Keratinocyte (primary cell): ENCODE measurements around the gene SMCHD1. TPM values are rescaled to one million over a fixed set of nuclear protein-coding genes. Genes with fewer than 3 reads are reported as not detected.
"Not testable (repeated sequence)": the region's sequence is repeated elsewhere in the genome, so short reads cannot be mapped to it uniquely, and the experiment has no call there.

Experiments
- DNase-seq: peaks from one replicate; pipeline ENCODE4 v3.0.0-alpha.2; 2011; ENCODE audit warnings: low read depth, missing footprints, low spot score
- FAIRE-seq: peaks from 2 replicates; lab custom pipeline; 2011; peaks lifted over from hg19 to GRCh38; lab: Jason Lieb, UNC
- H2AFZ ChIP-seq: 2 replicates; pipeline ENCODE4 v1.6.0; 2012; ENCODE audit warnings: low read length, control low read depth, inconsistent platforms; ENCODE audit not compliant: control insufficient read depth
- H3K27ac ChIP-seq: 2 replicates; pipeline ENCODE4 v1.5.1; 2011; ENCODE audit warnings: low read length; ENCODE audit not compliant: control insufficient read depth, insufficient read depth
- H3K27me3 ChIP-seq: 3 replicates; pipeline ENCODE4 v1.6.0; 2011; ENCODE audit warnings: low read length; ENCODE audit not compliant: control insufficient read depth, insufficient read depth; ENCODE audit errors: extremely low read depth
- H3K36me3 ChIP-seq, 2 experiments: 2 replicates in 1 of 2; 3 replicates in 1 of 2; pipeline ENCODE4 v1.5.1; 2011; ENCODE audit warnings: low read length in 2 of 2, mild to moderate bottlenecking in 1 of 2; ENCODE audit not compliant: control insufficient read depth in 2 of 2, insufficient read depth in 2 of 2; ENCODE audit errors: extremely low read depth in 1 of 2
- H3K4me1 ChIP-seq: 3 replicates; pipeline ENCODE4 v1.5.1; 2011; ENCODE audit warnings: low read length; ENCODE audit not compliant: control insufficient read depth, insufficient read depth; ENCODE audit errors: extremely low read depth
- H3K4me2 ChIP-seq: 3 replicates; pipeline ENCODE4 v1.6.0; 2011; ENCODE audit warnings: low read depth, low read length; ENCODE audit not compliant: control insufficient read depth, insufficient read depth; ENCODE audit errors: extremely low read depth
- H3K4me3 ChIP-seq, 3 experiments: fragments of 200-600 bp in 1 of 3; sonication (generic) in 1 of 3; 2 replicates in 2 of 3; 3 replicates in 1 of 3; pipeline ENCODE4 v1.5.1; 2011 to 2016; ENCODE audit warnings: low read length in 3 of 3, mild to moderate bottlenecking in 3 of 3, control low read depth in 2 of 3, inconsistent platforms in 1 of 3, low read depth in 1 of 3, mixed read lengths in 1 of 3, mixed run types in 1 of 3, moderate library complexity in 1 of 3; ENCODE audit not compliant: control insufficient read depth in 2 of 3, insufficient read depth in 2 of 3; ENCODE audit errors: extremely low read depth in 1 of 3
- H3K79me2 ChIP-seq: 2 replicates; pipeline ENCODE4 v1.6.0; 2012; ENCODE audit warnings: low read length; ENCODE audit not compliant: control insufficient read depth, insufficient read depth
- H3K9ac ChIP-seq: 3 replicates; pipeline ENCODE4 v1.6.0; 2011; ENCODE audit warnings: low read length; ENCODE audit not compliant: control insufficient read depth, insufficient read depth; ENCODE audit errors: extremely low read depth
- H3K9me1 ChIP-seq: 3 replicates; pipeline ENCODE4 v1.6.0; 2011; ENCODE audit warnings: low read length; ENCODE audit not compliant: control insufficient read depth, insufficient read depth; ENCODE audit errors: extremely low read depth
- H3K9me3 ChIP-seq: 2 replicates; pipeline ENCODE4 v1.5.1; 2012; ENCODE audit warnings: low read depth, low read length; ENCODE audit not compliant: control insufficient read depth
- H4K20me1 ChIP-seq: 3 replicates; pipeline ENCODE4 v1.6.0; 2011; ENCODE audit warnings: low read length; ENCODE audit not compliant: control insufficient read depth, insufficient read depth; ENCODE audit errors: extremely low read depth
- CTCF ChIP-seq, 3 experiments: IDR thresholded peaks in 1 of 3; conservative IDR thresholded peaks in 1 of 3; optimal IDR thresholded peaks in 1 of 3; 2 replicates in 2 of 3; 3 replicates in 1 of 3; pipeline versions ENCODE3 to v1.5.1; 2011; ENCODE audit warnings: low read length in 3 of 3, mild to moderate bottlenecking in 3 of 3, moderate library complexity in 2 of 3, control low read depth in 1 of 3, inconsistent platforms in 1 of 3; ENCODE audit not compliant: insufficient read depth in 2 of 3; ENCODE audit errors: extremely low read depth in 1 of 3
- EZH2 ChIP-seq: IDR thresholded peaks from one replicate; pipeline ENCODE4 v1.6.1; 2012; ENCODE audit warnings: inconsistent platforms, mild to moderate bottlenecking, low read length, moderate library complexity
- dilution Hi-C: fragments of 300-500 bp; cut with MboI; formaldehyde crosslinking; loops from one replicate; pipeline ENCODE4 v1.7.0; 2020; ENCODE audit warnings: low sequenced_read_pairs; ENCODE audit not compliant: extremely low pct_ligation_motif_present
- polyA plus RNA-seq, 5 experiments: library from polyadenylated mRNA; depleted of rRNA in 3 of 5; stranded (reverse) in 3 of 5; stranded (forward) in 1 of 5; unstranded in 1 of 5; fragments of >200 nt; gene quantifications; 1 replicate in 1 of 5; 2 replicates in 3 of 5; 3 replicates in 1 of 5; pipeline versions ENCODE4 v1.2.1 to v1.2.3, GENCODE V29; 2011 to 2012; ENCODE audit warnings: missing spikeins in 2 of 5, low read depth in 1 of 5, low replicate concordance in 1 of 5

SMCHD1 gene
- polyA plus RNA-seq, 1 donor (not counting 4 experiments of a cell fraction or from before 2014, with no cell fraction given) = 18.5 TPM

- dilution Hi-C loops = no loop called here
- DNase-seq (no peak), FAIRE-seq (no peak)
- Histone ChIP-seq H3K4me3 (no peak overlapping the region), H4K20me1 (no peaks in the 10 kb centered on the region), H3K9ac (no peak overlapping the region), H3K27ac (no peak overlapping the region), H2AFZ (no peak overlapping the region), H3K27me3 (no peaks in the 10 kb centered on the region), H3K9me1 (no peaks in the 10 kb centered on the region), H3K36me3 (no peaks in the 10 kb centered on the region), H3K4me1 (no peaks in the 10 kb centered on the region), H3K4me2 (no peak overlapping the region), H3K79me2 (no peaks in the 10 kb centered on the region), H3K9me3 (no peaks in the 10 kb centered on the region)
- no peak for TF ChIP-seq CTCF (optimal IDR thresholded peaks at IDR 0.05 in 1 of 3, IDR thresholded peaks at IDR 0.05 in 1 of 3, conservative IDR thresholded peaks at IDR 0.05 in 1 of 3; ENCODE audit: extremely low read depth in 1 of 3, insufficient read depth in 2 of 3, low read length in 3 of 3)
- no peak for TF ChIP-seq EZH2
Measured at GRCh38 chr18:2827061-2827460, 171.5 kb downstream of the SMCHD1 start.

- FAIRE-seq = not testable (repeated sequence)
Measured at GRCh38 chr18:2836118-2836517, 180.6 kb downstream of the SMCHD1 start.

GRCh38 chr18:2837290-2837689 lies 181.8 kb downstream of the SMCHD1 start:
- dilution Hi-C loops, H4K20me1 ChIP-seq, H3K9me1 ChIP-seq, H3K9ac ChIP-seq, DNase-seq, H3K4me3 ChIP-seq, H3K9me3 ChIP-seq, H3K27ac ChIP-seq, H3K4me1 ChIP-seq, H3K4me2 ChIP-seq, H3K36me3 ChIP-seq, H2AFZ ChIP-seq, FAIRE-seq, H3K79me2 ChIP-seq, H3K27me3 ChIP-seq: not testable (repeated sequence)

More at GRCh38 chr18:2836118-2836517, 180.6 kb downstream of the SMCHD1 start:
- H3K9ac ChIP-seq, H3K9me3 ChIP-seq, H3K4me1 ChIP-seq, H3K27me3 ChIP-seq, H3K9me1 ChIP-seq, H3K79me2 ChIP-seq, H3K4me3 ChIP-seq, H3K4me2 ChIP-seq, H2AFZ ChIP-seq, H3K27ac ChIP-seq, H4K20me1 ChIP-seq, H3K36me3 ChIP-seq, dilution Hi-C loops, DNase-seq: not testable (repeated sequence)
